ENCODE results near the gene CXCL8. TPM values are rescaled to one million over a fixed set of nuclear protein-coding genes. Genes with fewer than 3 reads are reported as not detected.

CXCL8 gene
- polyA plus RNA-seq, 3 donors = 275 to 604 (median 328) TPM

GRCh38 chr4:73743795-73744194, 3.4 kb downstream of the CXCL8 start:
- intact Hi-C loops (cut with micrococcal nuclease) = loop anchor here in 1 of 2 donors (5.0 kb wide), 1 partner anchor 36 kb away; no protein-coding TSS in a partner anchor
- H4K20me1 ChIP-seq (ENCODE audit: insufficient read depth, low read length) = no peaks in the 10 kb centered on the region
- no peak for TF ChIP-seq CTCF (IDR thresholded peaks at IDR 0.05)
- no peak overlapping the region for H2AFZ ChIP-seq (ENCODE audit: insufficient read depth, low read depth, low read length, poor library complexity, severe bottlenecking)
- no peaks in the 10 kb centered on the region for H3K79me2 ChIP-seq (ENCODE audit: insufficient read depth, low read length)
- Mint-ChIP-seq H3K36me3 (peaks cover 0 to 8% of the 10 kb centered on the region in 2 donors), H3K4me1 (peaks cover 18% of the 10 kb centered on the region), H3K4me3 (peak overlapping the region in 1 of 2 donors; percentile 20), H3K27me3 (ENCODE audit: low read depth in 3 of 3) (peaks cover 0 to 2% (median 0%) of the 10 kb centered on the region in 3 donors), H3K9me3 (peaks cover 0 to 5% (median 2%) of the 10 kb centered on the region in 7 donors), H3K27ac (no peak overlapping the region)
- H3K9ac ChIP-seq (ENCODE audit: insufficient read depth, low read length, poor library complexity, severe bottlenecking) = no peak overlapping the region
- no peaks in the 10 kb centered on the region for H3K36me3 ChIP-seq (replicated peaks in 1 of 2; ENCODE audit: control insufficient read depth in 1 of 2, insufficient read depth in 2 of 2, low read length in 2 of 2)
- H3K27ac ChIP-seq (ENCODE audit: low read depth in 1 of 2, low read length in 2 of 2) = no peak overlapping the region
- H3K9me3 ChIP-seq (replicated peaks in 1 of 2; ENCODE audit: control insufficient read depth in 1 of 2, insufficient read depth in 1 of 2, low read length in 2 of 2) = no peaks in the 10 kb centered on the region
- DNase-seq = peak in 1 of 3 donors; percentile 57
- no peak overlapping the region for H3K4me3 ChIP-seq (replicated peaks in 1 of 3; ENCODE audit: low read depth in 2 of 3, low read length in 3 of 3)
- H3K4me2 ChIP-seq (replicated peaks; ENCODE audit: extremely low read depth, low read length, poor library complexity, severe bottlenecking) = no peak overlapping the region
- H3K27me3 ChIP-seq (ENCODE audit: control insufficient read depth in 2 of 2, insufficient read depth in 2 of 2, low read length in 2 of 2) = no peaks in the 10 kb centered on the region
- WGBS (ENCODE audit: insufficient coverage) = no CpG with 5 or more reads among the region's 3 CpGs
- peaks cover 17 to 23% of the 10 kb centered on the region in 2 donors for H3K4me1 ChIP-seq (ENCODE audit: control insufficient read depth in 1 of 2, insufficient read depth in 2 of 2, low read length in 2 of 2)

- no peaks in the 10 kb centered on the region for H3K36me3 ChIP-seq (replicated peaks in 1 of 2; ENCODE audit: control insufficient read depth in 1 of 2, insufficient read depth in 2 of 2, low read length in 2 of 2)
- H2AFZ ChIP-seq (ENCODE audit: insufficient read depth, low read depth, low read length, poor library complexity, severe bottlenecking) = no peak overlapping the region
- H3K27ac ChIP-seq (ENCODE audit: low read depth in 1 of 2, low read length in 2 of 2) = no peak overlapping the region
- Mint-ChIP-seq H3K27ac (no peak overlapping the region), H3K9me3 (peaks cover 0 to 5% (median 2%) of the 10 kb centered on the region in 7 donors), H3K36me3 (peaks cover 0 to 8% of the 10 kb centered on the region in 2 donors), H3K4me3 (no peak overlapping the region), H3K4me1 (peaks cover 18% of the 10 kb centered on the region), H3K27me3 (ENCODE audit: low read depth in 3 of 3) (peaks cover 0 to 2% (median 0%) of the 10 kb centered on the region in 3 donors)
- H3K79me2 ChIP-seq (ENCODE audit: insufficient read depth, low read length) = no peaks in the 10 kb centered on the region
- no peak overlapping the region for H3K4me2 ChIP-seq (replicated peaks; ENCODE audit: extremely low read depth, low read length, poor library complexity, severe bottlenecking)
- DNase-seq = peak in 1 of 3 donors; percentile 48
- H3K27me3 ChIP-seq (ENCODE audit: control insufficient read depth in 2 of 2, insufficient read depth in 2 of 2, low read length in 2 of 2) = no peaks in the 10 kb centered on the region
- 100% methylated on average over 2 of the region's 5 CpGs for WGBS (ENCODE audit: insufficient coverage)
- TF ChIP-seq CTCF (IDR thresholded peaks at IDR 0.05) = no peak
- no peaks in the 10 kb centered on the region for H4K20me1 ChIP-seq (ENCODE audit: insufficient read depth, low read length)
- intact Hi-C loops (cut with micrococcal nuclease) = loop anchor here in 1 of 2 donors (5.0 kb wide), 1 partner anchor 37 kb away; no protein-coding TSS in a partner anchor
- no peak overlapping the region for H3K4me3 ChIP-seq (replicated peaks in 1 of 3; ENCODE audit: low read depth in 2 of 3, low read length in 3 of 3)
- H3K9ac ChIP-seq (ENCODE audit: insufficient read depth, low read length, poor library complexity, severe bottlenecking) = no peak overlapping the region
- H3K9me3 ChIP-seq (replicated peaks in 1 of 2; ENCODE audit: control insufficient read depth in 1 of 2, insufficient read depth in 1 of 2, low read length in 2 of 2) = no peaks in the 10 kb centered on the region
- H3K4me1 ChIP-seq (ENCODE audit: control insufficient read depth in 1 of 2, insufficient read depth in 2 of 2, low read length in 2 of 2) = peaks cover 17 to 23% of the 10 kb centered on the region in 2 donors
Measured at GRCh38 chr4:73744203-73744602, 3.8 kb downstream of the CXCL8 start.

All from CD14-positive monocyte (primary cell).